Neural cell (in vitro differentiated cells): Measurements from ENCODE around the gene ITGB6.

Experiments used
- MXI1 ChIP-seq: fragments of 450-650 bp; conservative IDR thresholded peaks from 2 replicates; pipeline ENCODE4 v1.6.1; 2014; ENCODE audit warnings: antibody characterized with exemption, mild to moderate bottlenecking; ENCODE audit not compliant: poor library complexity, severe bottlenecking
- POLR2AphosphoS5 ChIP-seq: IDR thresholded peaks from 2 replicates; pipeline ENCODE4 v1.6.1; 2012
- TF ChIP-seq, protein P1 (sequence below): fragments of 450-650 bp; IDR thresholded peaks from 2 replicates; pipeline ENCODE4 v1.5.1; 2014; ENCODE audit warnings: antibody characterized with exemption, mild to moderate bottlenecking, moderate library complexity; ENCODE audit not compliant: poor library complexity, severe bottlenecking

DNA sequence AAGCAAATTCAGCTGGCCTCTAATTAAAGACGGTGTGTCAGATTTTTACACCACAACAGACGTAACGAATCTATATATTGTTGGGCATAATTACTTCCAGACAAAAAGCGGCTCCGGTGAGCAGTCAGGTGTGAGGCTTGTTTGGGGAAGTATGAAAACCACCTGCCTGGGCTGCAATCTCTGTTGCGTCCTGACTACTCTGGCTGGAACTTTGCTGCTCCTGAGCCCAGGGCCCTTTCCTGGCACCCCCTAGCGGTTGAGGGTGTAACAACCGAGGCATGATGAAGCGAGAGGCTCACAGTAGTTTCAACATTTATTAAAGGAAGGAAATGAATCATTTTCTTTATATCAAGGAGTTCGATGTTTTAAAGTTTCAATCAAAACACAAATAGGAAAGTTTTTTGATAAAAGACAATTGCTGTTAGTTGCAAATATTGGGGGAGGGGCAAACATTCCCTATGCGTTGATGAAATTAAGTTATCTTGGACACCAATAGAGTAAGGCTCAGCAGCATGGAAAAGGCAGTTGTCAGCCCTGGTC, 10.6 kb upstream of the ITGB6 start:
- TF ChIP-seq, protein P1, sequence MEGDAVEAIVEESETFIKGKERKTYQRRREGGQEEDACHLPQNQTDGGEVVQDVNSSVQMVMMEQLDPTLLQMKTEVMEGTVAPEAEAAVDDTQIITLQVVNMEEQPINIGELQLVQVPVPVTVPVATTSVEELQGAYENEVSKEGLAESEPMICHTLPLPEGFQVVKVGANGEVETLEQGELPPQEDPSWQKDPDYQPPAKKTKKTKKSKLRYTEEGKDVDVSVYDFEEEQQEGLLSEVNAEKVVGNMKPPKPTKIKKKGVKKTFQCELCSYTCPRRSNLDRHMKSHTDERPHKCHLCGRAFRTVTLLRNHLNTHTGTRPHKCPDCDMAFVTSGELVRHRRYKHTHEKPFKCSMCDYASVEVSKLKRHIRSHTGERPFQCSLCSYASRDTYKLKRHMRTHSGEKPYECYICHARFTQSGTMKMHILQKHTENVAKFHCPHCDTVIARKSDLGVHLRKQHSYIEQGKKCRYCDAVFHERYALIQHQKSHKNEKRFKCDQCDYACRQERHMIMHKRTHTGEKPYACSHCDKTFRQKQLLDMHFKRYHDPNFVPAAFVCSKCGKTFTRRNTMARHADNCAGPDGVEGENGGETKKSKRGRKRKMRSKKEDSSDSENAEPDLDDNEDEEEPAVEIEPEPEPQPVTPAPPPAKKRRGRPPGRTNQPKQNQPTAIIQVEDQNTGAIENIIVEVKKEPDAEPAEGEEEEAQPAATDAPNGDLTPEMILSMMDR: no peak
- TF ChIP-seq POLR2AphosphoS5 (no peak), MXI1 (no peak)
